Colon (tissue), 2 donors: Measurements from ENCODE around the gene CPXM2.
"Not testable (repeated sequence)": the region's sequence is repeated elsewhere in the genome, so short reads cannot be mapped to it uniquely, and the experiment has no call there.

Experiments used
- FAIRE-seq: peaks from 2 replicates; lab custom pipeline; 2012; peaks lifted over from hg19 to GRCh38; lab: Jason Lieb, UNC
- donor health status: control.
- donor health status: control.

CPXM2 gene

GRCh38 chr10:123742751-123743440 is 148.7 kb downstream of the CPXM2 start:
- FAIRE-seq: no peak

GRCh38 chr10:123741711-123742110 is 149.9 kb downstream of the CPXM2 start:
- no peak for FAIRE-seq

- FAIRE-seq: no peak
Measured at GRCh38 chr10:123741146-123741545, 150.5 kb downstream of the CPXM2 start.

- FAIRE-seq: not testable (repeated sequence)
Measured at GRCh38 chr10:123736917-123737316, 154.7 kb downstream of the CPXM2 start.

- FAIRE-seq: no peak
Measured at GRCh38 chr10:123729523-123729922, 162.1 kb downstream of the CPXM2 start.

GRCh38 chr10:123726836-123727235 is 164.8 kb downstream of the CPXM2 start:
- no peak for FAIRE-seq

- no peak for FAIRE-seq
Measured at GRCh38 chr10:123726381-123726780, 165.2 kb downstream of the CPXM2 start.

GRCh38 chr10:123724747-123725146 is 166.9 kb downstream of the CPXM2 start:
- FAIRE-seq: no peak

- FAIRE-seq: no peak
Measured at GRCh38 chr10:123722351-123722750, 169.3 kb downstream of the CPXM2 start.

GRCh38 chr10:123721441-123722049 is 170.1 kb downstream of the CPXM2 start:
- FAIRE-seq: no peak

- FAIRE-seq: no peak
Measured at GRCh38 chr10:123720536-123720935, 171.1 kb downstream of the CPXM2 start.

- FAIRE-seq: no peak
Measured at GRCh38 chr10:123718544-123719060, 173.0 kb downstream of the CPXM2 start.

- FAIRE-seq: no peak
Measured at GRCh38 chr10:123717336-123717735, 174.3 kb downstream of the CPXM2 start.

GRCh38 chr10:123715546-123715945 is 176.1 kb downstream of the CPXM2 start:
- FAIRE-seq: no peak

- FAIRE-seq: no peak
Measured at GRCh38 chr10:123706236-123706635, 185.4 kb downstream of the CPXM2 start.

- FAIRE-seq: no peak
Measured at GRCh38 chr10:123704812-123705211, 186.8 kb downstream of the CPXM2 start.

- FAIRE-seq: no peak
Measured at GRCh38 chr10:123704076-123704475, 187.5 kb downstream of the CPXM2 start.

GRCh38 chr10:123703195-123703790 is 188.3 kb downstream of the CPXM2 start:
- no peak for FAIRE-seq
